Smooth muscle cell (in vitro differentiated cells): ENCODE measurements around the gene NPR1. TPM values are rescaled to one million over a fixed set of nuclear protein-coding genes. Genes with fewer than 3 reads are reported as not detected.

ENCODE experiments used
- DNase-seq: peaks from one replicate; lab custom pipeline; 2025; ENCODE audit not compliant: unreplicated experiment; lab: John Stamatoyannopoulos, UW
- H2AFZ ChIP-seq: fragments of 200-600 bp; sonication (generic); 2 replicates; pipeline ENCODE4 v1.6.0; 2016; ENCODE audit warnings: antibody characterized with exemption, low read depth, mild to moderate bottlenecking
- H3F3A ChIP-seq: fragments of 200-600 bp; sonication (generic); 2 replicates; pipeline ENCODE4 v1.6.0; 2017; ENCODE audit warnings: antibody characterized with exemption, low read depth
- H3K27ac ChIP-seq: fragments of 200-600 bp; sonication (generic); 2 replicates; pipeline ENCODE4 v1.5.1; 2016; ENCODE audit warnings: low read depth, mild to moderate bottlenecking
- H3K27me3 ChIP-seq: fragments of 200-600 bp; sonication (generic); 2 replicates; pipeline ENCODE4 v1.6.1; 2016; ENCODE audit warnings: low read depth, mild to moderate bottlenecking
- H3K36me3 ChIP-seq: fragments of 200-600 bp; sonication (generic); 2 replicates; pipeline ENCODE4 v1.5.1; 2016; ENCODE audit warnings: low read depth
- H3K4me1 ChIP-seq: fragments of 200-600 bp; sonication (generic); 2 replicates; pipeline ENCODE4 v1.5.1; 2016; ENCODE audit warnings: low read depth
- H3K4me2 ChIP-seq: fragments of 200-600 bp; sonication (generic); 2 replicates; pipeline ENCODE4 v1.6.0; 2016; ENCODE audit warnings: mild to moderate bottlenecking
- H3K4me3 ChIP-seq: fragments of 200-600 bp; sonication (generic); 2 replicates; pipeline ENCODE4 v1.5.1; 2016; ENCODE audit warnings: mild to moderate bottlenecking
- H3K79me2 ChIP-seq: fragments of 200-600 bp; sonication (generic); 2 replicates; pipeline ENCODE4 v1.6.0; 2016; ENCODE audit warnings: low read depth, mild to moderate bottlenecking
- H3K9ac ChIP-seq: fragments of 200-600 bp; sonication (generic); 2 replicates; pipeline ENCODE4 v1.6.0; 2016; ENCODE audit warnings: low read depth
- H3K9me3 ChIP-seq: fragments of 200-600 bp; sonication (generic); replicated peaks from 2 replicates; pipeline ENCODE4 v1.5.1; 2016; ENCODE audit warnings: low read depth
- H4K20me1 ChIP-seq: fragments of 200-600 bp; sonication (generic); 2 replicates; pipeline ENCODE4 v1.6.0; 2016; ENCODE audit warnings: low read depth
- CTCF ChIP-seq: fragments of 200-600 bp; sonication (generic); IDR thresholded peaks from 2 replicates; pipeline ENCODE4 v1.5.1; 2017; ENCODE audit warnings: borderline replicate concordance, mild to moderate bottlenecking, antibody characterized with exemption; ENCODE audit not compliant: insufficient read depth, poor library complexity, severe bottlenecking
- WGBS: methylation state at CpG from one replicate; pipeline ENCODE4 v1.1.7; 2016; ENCODE audit warnings: low lambda C conversion rate; 5-methylcytosine and 5-hydroxymethylcytosine counted together
- polyA plus RNA-seq: library from polyadenylated mRNA; unstranded; fragments of >200 nt; fragmentation: Nextera tagmentation; extraction: Ambion mirVana; gene quantifications from 2 replicates; pipeline ENCODE4 v1.2.1, GENCODE V29; 2016
- total RNA-seq: library from RNA; depleted of rRNA; stranded (reverse); fragments of >200 nt; gene quantifications from 2 replicates; pipeline ENCODE4 v1.2.3, GENCODE V29; 2014

Gene NPR1
- total and polyA plus RNA-seq, 2 experiments from 2014 or later, result 0.24 to 0.54 TPM

GRCh38 chr1:153698020-153698922 is 19.8 kb downstream of the NPR1 start:
- Histone ChIP-seq H3K4me3 (no peak overlapping the region), H3K27ac (no peak overlapping the region), H3K27me3 (no peaks in the 10 kb centered on the region), H3F3A (no peaks in the 10 kb centered on the region), H3K9ac (no peak overlapping the region), H2AFZ (peak overlapping the region; percentile 91), H3K9me3 (no peaks in the 10 kb centered on the region), H3K4me2 (no peak overlapping the region), H3K79me2 (no peaks in the 10 kb centered on the region), H3K36me3 (no peaks in the 10 kb centered on the region), H4K20me1 (no peaks in the 10 kb centered on the region), H3K4me1 (peaks cover 13% of the 10 kb centered on the region)
- no peak for TF ChIP-seq CTCF
- 52% methylated on average over 29 of the region's 29 CpGs for WGBS
- DNase-seq, result no peak

- no peak for DNase-seq
- Histone ChIP-seq H3K4me1 (peaks cover 13% of the 10 kb centered on the region), H2AFZ (peak overlapping the region; percentile 16), H3K4me2 (no peak overlapping the region), H4K20me1 (no peaks in the 10 kb centered on the region), H3K27me3 (no peaks in the 10 kb centered on the region), H3K27ac (no peak overlapping the region), H3K9me3 (no peaks in the 10 kb centered on the region), H3K4me3 (no peak overlapping the region), H3K9ac (no peak overlapping the region), H3K36me3 (no peaks in the 10 kb centered on the region), H3F3A (no peaks in the 10 kb centered on the region), H3K79me2 (no peaks in the 10 kb centered on the region)
- 97% methylated on average over 6 of the region's 6 CpGs for WGBS
- TF ChIP-seq CTCF, result no peak
These were observed 20.6 kb downstream of the NPR1 start for GRCh38 chr1:153698923-153699714.

- DNase-seq, result no peak
- 92% methylated on average over 6 of the region's 6 CpGs for WGBS
- Histone ChIP-seq H2AFZ (no peak overlapping the region), H4K20me1 (no peaks in the 10 kb centered on the region), H3K79me2 (no peaks in the 10 kb centered on the region), H3K4me1 (peaks cover 13% of the 10 kb centered on the region), H3K9me3 (no peaks in the 10 kb centered on the region), H3F3A (no peaks in the 10 kb centered on the region), H3K4me3 (no peak overlapping the region), H3K36me3 (no peaks in the 10 kb centered on the region), H3K4me2 (no peak overlapping the region), H3K27ac (no peak overlapping the region), H3K27me3 (no peaks in the 10 kb centered on the region), H3K9ac (no peak overlapping the region)
- no peak for TF ChIP-seq CTCF
These were observed 21.3 kb downstream of the NPR1 start for GRCh38 chr1:153699768-153700167.
